G401.6 (cell line): ENCODE measurements around the gene CASZ1.

Source experiments
- FAIRE-seq: peaks from 2 replicates; lab custom pipeline; 2012; peaks lifted over from hg19 to GRCh38; lab: Jason Lieb, UNC

CASZ1 gene

DNA sequence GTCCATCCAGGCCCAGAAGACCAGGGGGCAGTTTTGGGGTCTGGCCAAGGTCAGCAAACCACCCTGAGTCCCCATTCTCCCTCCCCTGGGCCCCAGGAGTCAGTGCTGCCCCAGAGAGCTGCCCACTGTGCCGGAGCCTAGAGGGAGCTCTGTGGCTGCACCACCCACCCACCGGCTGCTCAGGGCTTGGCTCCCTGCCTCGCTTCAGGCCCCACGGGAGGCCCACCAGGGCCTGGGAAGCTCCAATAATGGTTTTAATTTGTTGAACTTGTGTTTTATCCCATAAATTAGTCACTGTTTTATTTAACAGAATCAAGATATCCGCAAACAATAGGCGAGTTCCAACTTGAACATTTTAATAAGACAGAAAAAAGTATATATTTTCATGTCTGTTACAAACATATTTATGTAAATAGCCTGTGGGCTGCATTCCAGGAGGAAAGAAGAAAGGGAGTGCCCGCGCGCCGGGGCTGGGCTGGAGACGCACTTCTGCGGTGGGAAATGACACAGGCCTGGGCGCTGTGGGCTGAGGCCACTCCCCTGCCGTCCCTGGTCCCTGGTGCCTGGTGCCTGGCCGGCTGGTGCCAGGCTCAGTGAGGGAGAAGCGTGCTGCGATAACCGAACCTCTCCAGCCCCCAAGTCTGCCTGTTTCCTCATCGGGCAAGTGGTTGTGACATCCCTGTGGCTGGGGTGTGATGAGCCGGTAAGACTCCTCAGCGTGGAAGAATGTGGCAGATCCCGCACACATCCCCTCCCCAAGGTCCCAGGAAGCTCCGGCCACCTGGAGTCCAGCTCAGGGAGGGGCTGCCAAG lies 161.2 kb downstream of the CASZ1 start:
- FAIRE-seq, result no peak

DNA sequence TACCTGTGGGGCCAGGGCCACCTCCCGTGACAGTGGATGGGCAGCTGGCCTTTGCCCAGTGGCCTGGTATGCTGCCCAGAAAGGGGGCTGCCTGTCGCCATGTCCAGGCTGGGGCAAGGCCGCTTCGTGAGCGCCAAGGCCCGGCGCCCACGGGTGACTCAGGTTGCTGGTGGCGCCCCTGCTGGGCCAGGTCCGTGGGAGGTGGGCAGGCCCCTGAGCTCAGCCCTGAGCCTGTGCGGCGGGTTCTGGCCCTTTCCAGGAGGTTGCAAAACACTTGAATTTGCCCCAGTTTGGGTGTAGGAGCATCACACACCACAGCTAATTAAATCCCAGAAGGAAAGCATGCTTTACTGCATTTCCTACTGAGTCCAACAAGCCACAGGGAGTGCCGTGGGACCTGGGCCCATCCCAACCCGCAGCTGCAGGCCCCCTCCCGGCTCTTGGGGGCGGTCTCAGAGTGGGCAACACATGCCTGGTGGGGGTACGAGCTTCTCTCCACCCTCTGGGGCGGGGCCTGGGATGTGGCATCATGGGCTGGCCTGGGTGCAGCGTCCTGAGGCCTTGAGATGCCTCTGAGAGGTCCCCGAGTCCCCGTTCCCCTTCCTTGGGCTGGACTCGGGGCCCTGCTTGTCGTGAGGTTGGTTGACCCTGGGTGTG lies 161.9 kb downstream of the CASZ1 start:
- no peak for FAIRE-seq

DNA sequence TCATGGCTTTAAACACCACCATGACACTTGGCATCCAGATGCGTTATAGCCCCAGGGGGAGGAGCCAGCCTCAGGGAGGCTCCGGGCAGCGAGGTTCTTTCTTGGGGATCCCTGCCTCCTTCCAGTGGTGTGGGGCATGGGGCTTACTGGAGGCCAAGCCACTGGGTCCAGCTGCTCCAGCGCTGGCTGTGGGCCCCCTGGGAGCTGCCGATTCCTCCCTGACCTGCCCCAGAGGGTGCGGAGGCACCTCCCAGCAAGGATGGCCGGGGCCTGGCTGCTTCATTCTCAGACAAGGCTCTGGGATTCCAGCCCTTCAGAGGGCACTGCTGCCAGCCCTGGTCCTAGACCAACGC lies 162.4 kb downstream of the CASZ1 start:
- FAIRE-seq, result no peak

DNA sequence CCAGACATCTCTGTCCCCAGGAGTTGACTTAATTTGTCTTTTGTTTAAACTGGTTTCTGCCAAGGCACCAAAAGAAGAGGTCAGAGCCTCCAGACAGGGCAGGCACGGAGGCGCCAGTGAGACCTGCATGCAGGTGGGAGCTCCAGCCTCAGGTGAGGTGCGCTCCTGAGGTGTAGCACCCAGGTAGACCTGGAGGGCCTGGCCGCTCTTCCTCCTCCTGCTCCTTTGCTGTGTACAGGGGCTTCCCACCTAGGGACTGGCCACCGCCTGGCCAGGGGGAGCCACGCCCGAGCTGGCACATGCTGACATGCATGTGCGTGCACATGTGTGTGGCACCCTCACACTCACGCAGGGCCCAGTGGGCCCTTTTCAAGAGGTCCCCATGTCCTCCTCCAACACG lies 163.0 kb downstream of the CASZ1 start:
- FAIRE-seq, result no peak

DNA sequence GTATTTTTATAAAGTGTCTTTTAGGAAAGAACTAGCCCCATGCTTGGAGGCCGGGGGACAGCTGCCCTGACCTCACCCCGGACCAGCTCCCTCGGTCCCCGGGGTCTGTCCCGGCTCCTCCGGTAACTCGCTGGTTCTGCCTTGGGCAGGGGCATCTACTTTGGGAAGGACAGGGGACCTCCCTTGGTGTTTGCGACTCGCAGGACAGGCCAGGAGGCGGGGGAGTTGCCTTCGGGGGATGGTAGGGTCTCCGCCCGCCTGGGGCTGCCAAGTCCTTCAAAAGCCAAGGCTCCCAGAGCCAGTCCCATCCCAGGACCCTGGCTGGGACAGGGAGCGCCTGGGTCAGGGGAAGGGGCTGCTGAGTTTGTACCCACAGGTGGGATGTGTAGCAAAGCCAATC lies 163.8 kb downstream of the CASZ1 start:
- no peak for FAIRE-seq

DNA sequence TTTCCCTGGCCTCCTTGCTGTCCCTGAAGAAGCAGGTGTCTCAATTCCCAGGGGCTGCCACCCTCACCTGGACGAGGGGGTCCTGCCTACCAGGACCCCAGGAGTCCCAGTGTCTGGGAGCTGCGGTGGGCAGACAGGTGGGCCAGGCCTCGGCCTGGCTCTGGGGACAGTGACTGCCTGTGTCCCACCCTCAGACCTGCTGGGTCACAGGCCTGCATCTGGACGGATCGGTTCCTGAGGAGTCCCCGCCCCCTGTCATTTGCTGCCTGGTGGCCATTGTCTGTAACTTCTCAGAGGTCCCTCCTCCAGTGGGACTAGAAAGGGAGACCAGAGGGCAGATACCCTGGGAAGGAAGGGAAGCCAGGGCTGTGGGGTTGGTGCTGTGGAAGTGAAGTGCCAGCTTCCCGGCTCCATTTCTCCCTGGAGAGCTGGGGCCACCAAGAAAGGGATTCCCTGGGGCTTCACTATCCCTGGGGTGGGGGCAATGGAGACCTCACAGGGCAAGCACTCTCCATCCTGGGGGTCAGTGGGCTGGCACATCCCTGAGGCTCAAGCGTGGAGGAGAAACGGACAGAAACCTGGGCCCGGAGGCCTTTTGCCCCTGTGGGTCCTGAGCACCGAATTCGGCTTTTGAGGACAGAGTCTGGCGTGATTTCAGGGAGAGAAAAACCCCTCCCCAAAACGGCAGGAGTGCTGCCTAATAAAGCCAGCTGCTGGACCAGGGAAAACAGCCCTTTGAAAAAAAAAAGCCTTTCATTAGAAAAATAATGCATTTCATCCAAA lies 164.4 kb downstream of the CASZ1 start:
- no peak for FAIRE-seq

DNA sequence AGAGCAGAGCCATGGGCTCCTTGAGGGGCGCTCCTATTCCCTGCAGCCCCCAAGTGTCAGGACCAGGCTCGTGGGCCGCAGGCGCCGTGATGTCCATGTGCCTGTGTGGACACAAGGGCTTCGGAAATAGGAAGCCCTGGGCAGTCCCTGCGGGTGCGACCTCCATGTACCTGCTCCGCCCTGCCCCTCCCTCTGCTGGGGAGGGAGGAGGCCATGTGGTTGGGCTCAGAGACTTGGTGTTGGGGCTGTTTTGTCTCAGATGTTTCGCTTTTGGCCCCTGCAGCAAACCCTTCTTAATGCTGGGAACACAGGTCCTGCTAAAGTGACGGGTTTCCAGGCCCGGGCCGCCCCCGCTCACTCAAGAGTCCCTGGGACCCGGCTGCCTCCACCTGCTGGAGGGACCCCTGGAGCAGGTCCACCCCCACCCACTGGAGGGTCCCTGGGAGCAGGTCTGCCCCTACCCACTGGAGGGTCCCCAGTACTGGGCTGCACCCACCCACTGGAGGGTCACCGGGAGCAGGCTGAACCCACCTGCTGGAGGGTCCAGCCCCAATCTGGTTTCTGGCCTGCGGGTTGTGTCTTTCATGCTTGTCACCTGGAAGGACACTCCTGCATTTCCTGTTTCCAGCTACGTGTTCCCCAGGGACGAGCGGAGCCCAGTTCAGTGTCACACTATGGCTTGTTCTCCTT lies 165.2 kb downstream of the CASZ1 start:
- no peak for FAIRE-seq

DNA sequence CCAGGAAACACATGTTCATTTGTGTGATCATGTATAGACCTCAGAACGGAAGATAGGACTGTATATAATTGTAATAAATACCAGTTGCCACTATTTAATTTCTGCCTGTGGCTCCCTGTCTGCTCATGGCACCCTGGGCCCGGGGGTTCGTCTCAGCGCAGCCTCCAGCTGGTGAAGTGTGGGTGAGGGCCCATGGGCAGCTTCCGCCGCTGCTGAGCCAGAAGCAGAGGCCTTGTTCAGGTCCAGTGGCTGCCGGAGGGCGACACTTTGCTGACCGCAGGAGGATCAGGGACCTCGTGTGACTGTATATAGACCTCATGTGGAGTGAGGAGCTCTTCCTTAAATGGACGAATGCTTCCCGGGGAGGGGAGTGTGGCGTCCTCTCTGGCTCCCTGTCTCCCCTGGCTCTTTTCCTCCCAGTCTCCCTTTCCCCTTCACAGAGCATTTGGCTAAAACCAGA lies 165.8 kb downstream of the CASZ1 start:
- no peak for FAIRE-seq

DNA sequence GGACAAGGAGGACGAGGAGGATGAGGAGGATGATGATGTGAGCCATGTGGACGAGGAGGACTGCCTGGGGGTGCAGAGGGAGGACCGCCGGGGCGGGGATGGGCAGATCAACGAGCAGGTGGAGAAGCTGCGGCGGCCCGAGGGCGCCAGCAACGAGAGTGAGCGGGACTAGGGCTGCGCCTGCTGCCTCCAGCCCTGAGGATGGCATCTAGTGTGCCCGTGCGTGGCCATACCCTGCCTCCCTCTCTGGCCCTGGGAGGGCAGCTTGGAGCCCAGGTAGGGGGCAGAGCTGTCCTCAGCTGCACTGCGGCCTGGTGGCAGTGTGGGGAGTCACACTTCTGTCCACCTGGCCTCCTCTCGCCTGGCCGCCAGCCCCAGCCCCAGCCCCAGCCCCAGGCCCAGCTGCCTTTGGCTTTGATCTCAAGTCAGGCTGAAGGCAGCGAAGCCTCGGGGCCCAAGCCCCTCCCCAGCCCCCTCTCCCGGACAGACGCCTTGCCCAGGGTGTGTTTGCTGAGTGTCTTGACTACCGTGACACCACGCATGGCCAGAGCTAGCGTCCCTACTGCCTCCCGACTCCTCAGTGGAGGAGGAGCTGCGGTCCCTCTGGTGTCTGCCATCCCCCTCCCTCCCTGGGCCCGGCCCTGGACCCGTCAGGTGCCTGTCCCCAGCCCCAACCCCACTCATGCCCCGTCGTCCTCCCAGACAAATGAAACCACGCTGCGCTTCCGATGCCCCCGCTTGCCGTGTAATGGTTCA lies 166.5 kb downstream of the CASZ1 start:
- FAIRE-seq, result no peak

DNA sequence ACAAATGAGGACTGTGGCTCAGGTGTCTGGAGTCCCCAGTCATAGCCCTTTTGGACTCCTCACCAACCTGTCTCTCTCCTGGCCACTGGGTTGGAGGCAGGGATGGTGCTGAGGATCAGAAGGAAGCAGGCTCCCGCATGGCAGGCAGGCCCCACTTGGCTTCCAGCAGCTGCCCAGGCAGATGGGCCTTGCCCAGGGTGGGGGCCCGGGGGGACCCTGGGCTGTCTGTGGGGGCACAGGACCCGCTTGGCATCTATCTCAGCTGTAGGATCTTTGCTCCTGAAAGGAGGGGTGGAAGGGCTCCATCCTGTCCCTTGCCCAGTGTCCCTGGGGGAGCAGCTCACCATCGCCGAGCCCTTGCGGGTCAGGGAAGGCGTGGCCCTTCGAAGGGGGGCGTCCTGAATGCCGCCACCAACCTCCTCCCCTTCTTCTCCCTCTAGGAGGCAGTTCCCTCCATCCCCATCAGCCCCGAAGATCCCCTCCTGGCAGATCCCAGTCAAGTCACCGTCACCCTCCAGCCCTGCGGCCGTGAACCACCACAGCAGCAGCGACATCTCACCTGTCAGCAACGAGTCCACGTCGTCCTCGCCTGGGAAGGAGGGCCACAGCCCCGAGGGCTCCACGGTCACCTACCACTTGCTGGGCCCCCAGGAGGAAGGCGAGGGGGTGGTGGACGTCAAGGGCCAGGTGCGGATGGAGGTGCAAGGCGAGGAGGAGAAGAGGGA lies 167.2 kb downstream of the CASZ1 start:
- no peak for FAIRE-seq

DNA sequence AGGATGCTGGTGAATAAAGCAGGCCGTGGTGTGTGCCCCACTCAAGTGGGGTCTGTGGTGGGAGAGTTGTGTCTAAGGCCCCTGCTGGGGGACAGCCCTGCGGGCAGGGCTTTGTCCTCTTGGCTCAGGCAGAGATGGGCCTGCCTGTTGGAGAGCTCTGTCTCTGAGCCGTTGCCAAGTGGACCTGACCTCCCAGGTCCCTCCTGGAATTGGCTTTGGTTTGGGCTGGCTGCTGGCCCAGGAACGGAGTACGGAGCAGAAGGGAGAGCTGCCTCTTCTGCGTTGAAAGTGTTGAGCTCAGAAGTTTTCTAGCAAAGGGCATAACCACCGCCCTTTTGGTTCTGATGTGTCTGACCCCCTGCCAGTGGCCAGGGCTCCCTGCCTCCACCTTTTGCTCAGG lies 167.8 kb downstream of the CASZ1 start:
- FAIRE-seq, result no peak

DNA sequence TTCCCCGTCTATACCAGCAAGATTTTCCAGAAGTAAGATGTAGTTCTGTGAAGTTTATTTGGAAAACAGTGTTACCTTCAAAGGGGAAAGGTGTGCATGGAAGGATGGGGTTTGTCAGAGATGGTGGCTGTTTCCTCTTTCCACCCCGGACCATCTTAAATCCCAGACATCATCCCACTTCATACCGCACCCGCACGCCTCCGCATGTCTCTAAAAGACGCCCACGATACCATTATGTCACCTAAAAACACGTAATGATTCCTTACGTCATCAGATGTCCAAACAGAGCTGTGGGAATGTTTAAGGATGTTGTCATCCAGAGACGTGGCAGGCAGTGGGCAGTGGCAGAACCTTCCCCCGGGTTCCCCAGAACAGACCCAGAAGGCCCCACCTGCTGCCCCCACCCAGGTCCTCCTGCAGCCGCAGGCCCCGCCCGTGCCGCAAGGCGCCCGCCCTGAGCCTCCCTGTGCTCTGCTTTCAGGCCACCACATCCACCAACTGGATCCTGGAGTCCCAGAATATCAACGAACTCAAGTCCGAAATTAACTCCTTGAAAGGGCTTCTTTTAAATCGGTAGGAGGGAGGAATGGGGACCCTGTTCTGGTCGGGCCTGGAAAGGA lies 169.5 kb downstream of the CASZ1 start:
- no peak for FAIRE-seq

DNA sequence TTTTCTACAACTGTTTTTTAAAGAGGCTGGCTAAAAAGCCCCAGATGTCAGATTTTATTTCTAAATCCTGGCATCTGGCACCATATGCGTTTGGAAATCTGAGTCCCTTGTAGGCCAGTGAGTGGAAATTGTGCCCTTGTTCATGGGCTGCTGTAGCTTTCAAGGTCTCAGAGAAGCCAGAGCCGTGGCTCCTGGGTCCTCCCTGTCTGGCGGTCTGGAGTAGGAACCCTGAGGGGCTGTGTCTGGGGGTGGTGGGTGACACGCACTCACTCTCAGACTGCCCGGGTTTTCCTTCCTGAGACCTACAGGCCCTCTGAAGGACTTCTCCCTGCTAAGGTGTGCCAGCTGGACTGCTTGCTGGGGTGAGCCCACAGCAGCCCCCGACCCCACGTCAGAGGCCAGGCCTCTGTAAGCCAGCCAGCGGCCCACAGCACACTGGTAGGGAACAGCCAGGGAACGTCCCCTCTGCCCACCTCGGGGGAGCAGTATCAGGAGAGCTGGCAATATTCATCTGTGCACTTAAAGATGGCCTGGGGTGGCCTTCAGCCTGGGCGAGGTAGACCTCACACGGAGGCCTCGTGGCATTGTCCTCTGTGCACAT lies 170.2 kb downstream of the CASZ1 start:
- FAIRE-seq, result no peak

DNA sequence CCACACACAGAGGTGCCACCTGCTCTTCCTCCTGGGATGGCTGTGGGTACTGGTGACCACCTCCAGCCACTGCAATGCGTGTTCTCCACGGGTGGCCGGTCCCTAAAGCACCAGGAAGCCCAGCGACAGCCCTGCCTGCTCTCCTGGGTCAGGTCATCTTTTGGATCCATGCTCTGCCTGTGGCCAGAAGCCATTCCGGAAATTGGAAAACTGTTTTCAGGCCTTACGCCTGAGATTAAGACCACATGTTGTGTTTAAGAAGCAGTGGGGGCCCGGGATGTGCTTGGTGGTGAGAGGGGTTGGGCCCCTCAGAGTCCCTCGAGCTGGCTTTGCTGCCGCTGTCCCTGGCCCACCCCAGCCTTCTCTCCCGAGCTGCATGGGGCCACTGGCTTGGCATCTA lies 170.9 kb downstream of the CASZ1 start:
- no peak for FAIRE-seq

DNA sequence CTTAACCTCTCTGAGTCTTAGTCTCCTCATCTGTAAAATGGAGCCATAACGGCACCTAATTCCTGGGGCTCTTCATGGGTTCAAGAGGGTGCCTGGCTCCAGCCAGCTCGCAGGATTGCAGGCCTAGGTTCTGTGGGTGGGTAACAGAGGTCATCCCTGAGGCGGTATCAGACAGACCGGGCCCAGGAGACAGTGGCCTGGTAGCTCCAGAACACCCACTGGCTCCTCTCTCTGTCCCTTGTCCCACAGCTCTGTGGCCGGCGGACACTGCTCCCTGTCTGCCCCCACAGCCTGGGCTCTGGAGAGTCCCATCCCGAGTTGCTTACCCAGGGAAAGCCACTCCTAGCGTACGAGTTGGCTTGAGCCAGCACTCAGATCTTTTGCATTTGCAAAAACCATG lies 171.4 kb downstream of the CASZ1 start:
- no peak for FAIRE-seq

DNA sequence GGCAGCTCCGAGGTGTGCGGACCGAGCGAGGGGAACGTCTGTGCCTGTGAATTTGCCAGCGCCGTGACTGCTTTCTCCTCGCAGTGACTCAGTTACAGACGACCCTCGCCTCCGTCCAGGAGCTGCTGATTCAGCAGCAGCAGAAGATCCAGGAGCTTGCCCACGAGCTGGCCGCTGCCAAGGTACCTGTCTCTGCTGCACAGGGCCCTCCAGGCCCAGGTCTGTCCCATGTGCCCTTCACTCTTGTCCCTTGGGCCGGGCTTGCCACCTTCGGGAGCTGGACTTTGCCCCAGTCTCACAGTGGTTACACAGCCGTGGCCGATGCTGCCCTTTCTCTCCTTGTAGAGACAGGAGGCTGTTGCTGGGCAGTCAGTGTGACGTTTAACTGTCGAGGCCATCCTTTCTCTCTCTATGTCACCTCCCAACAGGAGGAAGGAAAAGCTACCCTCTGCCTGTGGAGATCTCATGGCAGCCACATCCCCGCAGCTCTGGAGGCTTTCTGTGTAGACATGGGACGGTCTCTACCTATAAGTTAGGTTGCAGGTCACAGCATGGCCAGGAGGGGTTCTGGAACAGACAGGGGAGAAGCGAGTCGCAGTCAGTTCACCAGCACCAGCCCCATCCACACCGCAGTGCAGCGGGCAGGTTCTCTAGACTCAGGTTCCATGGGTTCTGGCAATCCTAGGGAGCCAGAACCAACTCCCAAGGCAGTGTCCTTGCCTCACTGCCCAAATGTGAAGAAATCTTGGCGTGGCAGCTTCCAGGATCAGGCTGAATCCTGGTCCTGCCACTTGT lies 172.0 kb downstream of the CASZ1 start:
- no peak for FAIRE-seq

DNA sequence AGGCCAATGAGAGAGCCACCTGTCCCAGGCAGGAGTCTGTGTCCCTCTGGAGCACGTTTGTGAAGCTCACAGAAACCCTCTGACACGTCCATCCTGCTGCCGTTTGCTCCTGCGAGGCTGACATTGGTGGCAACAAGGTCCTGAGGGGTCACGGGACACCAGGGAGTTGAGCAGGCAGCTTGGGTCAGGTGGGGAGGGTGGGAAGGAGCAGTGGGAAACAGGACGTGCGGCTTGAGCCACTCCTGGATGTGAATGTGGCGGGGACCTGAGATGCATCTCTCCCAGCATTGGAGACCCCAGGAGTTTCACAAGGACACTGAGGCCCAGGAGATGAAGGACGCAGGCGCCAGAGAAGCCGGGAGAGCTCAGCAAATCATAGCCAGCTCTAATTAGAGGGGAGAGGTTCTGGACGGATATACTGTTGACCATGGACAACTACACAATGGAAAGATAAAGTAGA lies 172.7 kb downstream of the CASZ1 start:
- no peak for FAIRE-seq

DNA sequence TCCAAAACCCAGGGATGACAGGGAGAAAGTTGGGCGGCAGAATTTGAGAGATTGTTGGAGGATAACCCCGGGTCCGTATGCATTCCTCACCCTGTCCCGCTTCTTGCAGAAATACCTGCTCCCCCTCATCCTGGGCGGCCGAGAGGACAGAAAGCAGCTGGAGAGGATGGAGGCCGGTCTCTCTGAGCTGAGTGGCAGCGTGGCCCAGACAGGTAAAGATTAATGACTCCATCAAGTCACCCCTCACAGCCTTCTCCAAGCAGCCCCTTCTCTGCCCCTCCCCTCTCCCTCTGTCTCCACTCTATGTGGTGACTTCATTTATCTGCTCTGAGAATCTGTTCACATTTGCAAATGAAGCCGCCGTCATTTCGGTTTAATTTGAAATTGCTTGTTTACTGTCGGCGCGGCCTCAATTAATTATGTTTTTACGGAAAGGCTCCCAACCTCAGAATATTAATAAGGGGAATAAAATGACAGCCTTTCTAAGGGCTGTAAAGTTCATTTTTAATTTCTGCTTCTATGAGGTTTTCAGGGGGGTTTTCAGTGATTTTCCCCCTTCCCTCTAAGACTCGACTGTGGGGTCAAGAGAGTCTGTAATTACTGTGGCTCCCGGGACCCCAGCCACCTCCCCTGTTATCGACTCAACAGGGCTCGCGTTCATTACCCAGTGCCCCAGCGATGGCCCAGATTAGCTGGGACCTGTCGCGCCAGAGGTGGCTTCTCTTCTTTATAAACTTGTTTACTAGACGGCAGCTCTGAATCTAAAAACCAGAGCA lies 173.3 kb downstream of the CASZ1 start:
- FAIRE-seq, result no peak

DNA sequence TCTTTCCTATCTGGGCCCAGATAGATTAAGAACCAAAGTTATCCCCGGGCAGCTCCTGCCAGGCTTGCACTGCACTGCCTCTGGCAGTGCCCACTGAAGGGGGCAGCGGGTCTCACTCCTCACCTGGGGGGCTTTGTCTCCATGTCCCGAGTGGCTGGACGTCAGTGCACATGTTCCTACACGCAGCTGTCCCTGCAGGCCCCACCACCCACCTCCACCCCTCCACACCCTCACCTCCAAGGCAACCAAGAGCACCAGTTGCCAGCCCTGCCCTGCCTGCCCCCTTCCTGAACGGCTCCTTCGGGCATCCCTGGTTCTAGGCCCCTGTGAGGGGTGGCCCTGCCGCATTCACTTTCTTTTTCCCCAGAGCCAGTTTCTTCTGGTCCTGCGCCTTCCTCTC lies 174.5 kb downstream of the CASZ1 start:
- FAIRE-seq, result no peak
